Common myeloid progenitor, CD34-positive (primary cell): ENCODE data around the gene SMIM35.

Source experiments
- CTCF ChIA-PET: fragments of 350-600 bp; sonication (Branson Sonifier 250); formaldehyde crosslinking; loops from one replicate; lab custom pipeline; 2021; ENCODE audit warnings: antibody characterized with exemption; lab: Charles Lee
- POLR2A ChIA-PET: fragments of 350-600 bp; sonication (Branson Sonifier 250); formaldehyde crosslinking; loops from one replicate; lab custom pipeline; 2021; ENCODE audit warnings: antibody characterized with exemption; lab: Charles Lee
- DNase-seq, 3 donors: peaks; one replicate each; pipeline versions ENCODE4 v3.0.0 to v3.0.0-alpha.2; 2013
- H3K27ac ChIP-seq, 2 experiments: 1 replicate in 1 of 2; 2 replicates in 1 of 2; pipeline ENCODE4 v1.7.0; 2013; ENCODE audit warnings: inconsistent platforms in 2 of 2, low read length in 2 of 2, mild to moderate bottlenecking in 2 of 2, low read depth in 1 of 2, moderate library complexity in 1 of 2; ENCODE audit not compliant: severe bottlenecking in 2 of 2, insufficient read depth in 1 of 2, poor library complexity in 1 of 2
- H3K27me3 ChIP-seq, 5 experiments: replicated peaks in 2 of 5; 1 replicate in 3 of 5; 2 replicates in 2 of 5; pipeline versions ENCODE4 v1.6.1 to v1.7.0; 2013; ENCODE audit warnings: low read length in 4 of 5, mild to moderate bottlenecking in 2 of 5, moderate library complexity in 2 of 5, inconsistent platforms in 1 of 5; ENCODE audit not compliant: insufficient read depth in 5 of 5, control insufficient read depth in 4 of 5
- H3K36me3 ChIP-seq, 4 experiments: 1 replicate in 2 of 4; 2 replicates in 2 of 4; pipeline versions ENCODE4 v1.6.1 to v1.7.0; 2013; ENCODE audit warnings: low read length in 3 of 4, control low read depth in 1 of 4, mild to moderate bottlenecking in 1 of 4; ENCODE audit not compliant: control insufficient read depth in 4 of 4, insufficient read depth in 4 of 4
- H3K4me1 ChIP-seq, 4 experiments: 1 replicate in 3 of 4; 2 replicates in 1 of 4; pipeline versions ENCODE4 v1.6.1 to v1.7.1; 2013; ENCODE audit warnings: low read length in 3 of 4, mild to moderate bottlenecking in 3 of 4, control low read depth in 1 of 4, inconsistent platforms in 1 of 4, moderate library complexity in 1 of 4; ENCODE audit not compliant: control insufficient read depth in 4 of 4, insufficient read depth in 4 of 4; ENCODE audit errors: control extremely low read depth in 1 of 4
- H3K4me3 ChIP-seq, 7 experiments: 1 replicate in 4 of 7; 2 replicates in 3 of 7; pipeline versions ENCODE4 v1.5.1 to v1.7.0; 2013; ENCODE audit warnings: mild to moderate bottlenecking in 7 of 7, low read length in 6 of 7, moderate library complexity in 6 of 7, inconsistent platforms in 2 of 7, low read depth in 2 of 7, control low read depth in 1 of 7; ENCODE audit not compliant: insufficient read depth in 4 of 7, control insufficient read depth in 1 of 7; ENCODE audit errors: extremely low read depth in 1 of 7
- H3K9me3 ChIP-seq, 5 experiments: 1 replicate in 4 of 5; 2 replicates in 1 of 5; pipeline versions ENCODE4 v1.6.1 to v1.7.1; 2013; ENCODE audit warnings: low read length in 4 of 5, mild to moderate bottlenecking in 2 of 5, inconsistent platforms in 1 of 5, low read depth in 1 of 5, moderate library complexity in 1 of 5; ENCODE audit not compliant: control insufficient read depth in 4 of 5, insufficient read depth in 2 of 5; ENCODE audit errors: control extremely low read depth in 1 of 5
- WGBS: methylation state at CpG from one replicate; pipeline ENCODE4 v1.1.5; 2013; ENCODE audit not compliant: insufficient coverage; 5-methylcytosine and 5-hydroxymethylcytosine counted together

Gene SMIM35

DNA sequence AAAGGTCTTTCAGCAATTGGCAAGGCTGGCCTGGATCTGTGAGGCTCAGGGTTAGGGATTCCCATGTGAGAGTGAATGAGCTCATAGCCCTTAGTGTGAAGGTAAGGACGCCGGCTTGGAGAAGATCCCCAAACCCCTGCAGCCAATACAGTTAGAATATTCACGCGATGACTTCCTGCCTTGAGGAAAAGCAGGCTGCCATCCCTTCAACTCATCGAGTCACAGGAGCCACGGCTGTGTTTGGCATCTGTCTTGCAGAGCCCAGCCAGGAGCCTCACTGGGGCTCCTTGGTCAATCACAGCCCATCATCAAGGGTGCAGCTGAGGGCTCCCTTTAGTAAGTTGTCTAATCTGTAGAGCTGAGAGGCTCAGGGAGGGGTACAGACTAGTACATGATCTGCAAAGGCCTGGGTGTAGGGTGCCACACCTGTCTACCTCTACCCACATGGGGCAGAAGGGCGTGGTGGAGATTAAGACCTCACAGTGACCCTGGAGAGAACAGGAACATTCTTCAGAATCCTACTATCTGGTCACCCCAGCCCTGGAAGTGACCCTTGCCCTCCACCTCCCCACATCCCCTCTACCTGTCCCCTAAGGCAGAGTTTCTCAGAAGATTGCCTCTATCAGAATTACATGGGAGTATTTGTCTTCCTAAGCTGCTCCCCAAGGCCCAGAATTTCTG, 82.1 kb downstream of the SMIM35 start:
- CTCF ChIA-PET = interaction anchor here (0.9 to 1.6 kb wide), 6 partner anchors 10 to 184 kb away, joined by 3 to 5 read pairs (median 4); partner anchors contain the start of gene IL10RA
- H3K27ac ChIP-seq = no peak overlapping the region
- 98% methylated on average over 6 of the region's 7 CpGs for WGBS
- DNase-seq = no peak
- H3K4me1 ChIP-seq = peaks cover 14 to 71% (median 47%) of the 10 kb centered on the region in 4 experiments
- no peak overlapping the region for H3K4me3 ChIP-seq
- H3K27me3 ChIP-seq = no peaks in the 10 kb centered on the region
- no peaks in the 10 kb centered on the region for H3K36me3 ChIP-seq
- POLR2A ChIA-PET = no interaction called here
- H3K9me3 ChIP-seq = no peaks in the 10 kb centered on the region

DNA sequence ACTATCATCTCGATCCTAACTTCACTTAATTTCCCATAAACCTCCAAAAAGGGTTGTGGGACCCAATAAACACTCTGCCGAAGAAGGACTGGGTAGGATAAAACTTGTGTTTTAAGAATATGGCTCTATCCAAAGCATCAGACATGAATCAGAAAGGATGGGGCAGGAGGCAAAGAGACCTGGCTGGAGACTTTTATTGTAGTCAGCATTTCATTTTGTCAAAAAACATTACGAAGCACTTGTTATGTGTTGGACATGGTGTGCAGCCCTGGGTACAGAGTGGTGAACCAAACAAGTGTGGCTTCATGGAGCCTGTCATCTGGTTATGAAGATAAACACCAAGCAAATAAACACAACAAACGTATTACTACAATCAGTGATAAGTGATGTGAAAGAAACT, 83.3 kb downstream of the SMIM35 start:
- peaks cover 10 to 59% (median 42%) of the 10 kb centered on the region in 4 experiments for H3K4me1 ChIP-seq
- CTCF ChIA-PET = interaction anchor here (0.6 to 4.4 kb wide), 4 partner anchors 12 to 1305 kb away, joined by 3 to 24 read pairs (median 5); no protein-coding TSS in a partner anchor
- POLR2A ChIA-PET = interaction anchor here (1.0 kb wide), 1 partner anchor 15 kb away, joined by 3 read pairs; no protein-coding TSS in a partner anchor
- 100% methylated on average over 1 of the region's 4 CpGs for WGBS
- peak overlapping the region in 1 of 2 experiments; percentile 70 for H3K27ac ChIP-seq
- H3K9me3 ChIP-seq = no peaks in the 10 kb centered on the region
- H3K36me3 ChIP-seq = no peaks in the 10 kb centered on the region
- H3K4me3 ChIP-seq = peak overlapping the region in 1 of 7 experiments; percentile 36
- no peak for DNase-seq
- H3K27me3 ChIP-seq = no peaks in the 10 kb centered on the region

DNA sequence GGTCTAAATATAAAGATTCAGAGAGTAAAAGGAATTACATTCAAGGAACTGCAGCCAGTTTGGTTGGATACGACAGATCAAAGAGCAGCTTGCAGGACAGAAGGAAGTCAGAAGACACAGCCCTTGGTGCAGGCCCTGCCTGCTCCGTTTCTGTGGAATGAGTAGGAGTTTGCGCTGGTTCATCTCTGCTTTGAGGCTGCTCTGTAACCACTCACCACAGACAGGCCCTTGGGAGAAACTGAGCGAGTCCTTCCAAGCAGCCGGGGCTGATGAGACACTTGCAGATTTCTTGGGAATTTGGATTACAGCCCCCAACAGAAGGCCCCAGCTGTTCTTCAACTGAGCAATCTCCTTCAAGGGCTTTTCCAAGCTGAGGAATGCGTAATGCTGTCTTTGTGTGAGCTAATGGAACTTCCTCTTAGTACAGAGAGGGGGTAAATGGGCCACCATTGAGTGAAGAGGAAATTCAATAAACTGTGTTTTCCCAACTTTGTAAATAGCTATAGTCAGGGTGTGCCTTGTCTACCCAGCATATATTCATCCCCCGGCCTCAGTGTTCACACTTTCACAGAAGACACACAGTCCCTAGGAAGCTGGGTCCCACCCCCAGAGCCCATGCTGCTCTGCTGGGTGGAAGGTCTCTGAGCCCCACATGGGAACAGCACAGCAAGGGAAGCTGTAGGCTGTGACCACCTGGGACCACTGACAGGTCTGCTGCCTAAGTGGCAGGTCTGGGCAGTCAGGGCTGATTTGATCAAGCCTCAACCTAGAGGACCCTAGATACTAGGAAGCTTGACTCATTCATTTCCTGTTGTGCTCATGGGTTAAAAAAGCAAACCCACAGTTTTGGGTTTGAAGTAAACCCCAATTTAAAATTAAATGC, 84.0 kb downstream of the SMIM35 start:
- H3K4me3 ChIP-seq = peak overlapping the region in 1 of 7 experiments; percentile 36
- peak overlapping the region in 1 of 2 experiments; percentile 70 for H3K27ac ChIP-seq
- H3K9me3 ChIP-seq = no peaks in the 10 kb centered on the region
- POLR2A ChIA-PET = interaction anchor here (1.0 to 2.1 kb wide), 2 partner anchors 9 to 14 kb away, joined by 3 to 5 read pairs; no protein-coding TSS in a partner anchor
- H3K4me1 ChIP-seq = peaks cover 5 to 52% (median 36%) of the 10 kb centered on the region in 4 experiments
- no peaks in the 10 kb centered on the region for H3K36me3 ChIP-seq
- DNase-seq = peak in 2 of 3 donors; percentile 50 to 70
- CTCF ChIA-PET = interaction anchor here (0.6 to 4.4 kb wide), 4 partner anchors 11 to 1305 kb away, joined by 3 to 24 read pairs (median 5); no protein-coding TSS in a partner anchor
- 93% methylated on average over 3 of the region's 7 CpGs for WGBS
- no peaks in the 10 kb centered on the region for H3K27me3 ChIP-seq

DNA sequence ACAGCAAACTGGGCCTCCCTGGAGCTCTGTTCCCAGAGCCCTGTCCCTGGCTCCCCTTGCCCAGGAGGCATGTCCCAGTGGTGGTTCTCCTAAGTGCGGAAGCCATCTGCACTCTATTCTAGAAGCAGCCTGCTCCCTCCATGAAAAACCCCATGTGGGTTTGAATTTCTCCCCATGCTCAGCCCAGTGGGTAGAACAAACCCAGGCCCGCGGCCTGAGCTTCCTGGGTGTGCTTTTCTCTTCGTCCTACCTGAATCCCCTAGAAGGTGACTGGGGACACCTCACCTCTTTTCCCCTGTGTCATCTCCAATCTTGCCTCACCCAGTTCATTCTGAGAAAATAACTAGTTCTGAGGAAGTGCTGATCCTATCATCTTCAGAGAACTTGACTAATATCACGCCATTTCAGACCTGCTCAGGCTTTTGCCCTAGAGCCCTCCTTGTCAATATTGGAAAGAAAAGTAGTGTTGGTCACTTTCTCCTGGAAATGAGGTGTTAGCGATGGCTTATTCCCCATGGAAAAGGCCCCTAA, 84.7 kb downstream of the SMIM35 start:
- CTCF ChIA-PET = interaction anchor here (0.9 to 4.4 kb wide), 4 partner anchors 10 to 50 kb away, joined by 3 to 24 read pairs (median 5); partner anchors contain the start of gene IL10RA
- H3K27ac ChIP-seq = peak overlapping the region in 1 of 2 experiments; percentile 70
- H3K4me3 ChIP-seq = no peak overlapping the region
- no peaks in the 10 kb centered on the region for H3K27me3 ChIP-seq
- peaks cover 5 to 45% (median 30%) of the 10 kb centered on the region in 4 experiments for H3K4me1 ChIP-seq
- POLR2A ChIA-PET = interaction anchor here (0.7 to 2.1 kb wide), 2 partner anchors 10 to 39 kb away, joined by 3 to 5 read pairs; no protein-coding TSS in a partner anchor
- no peaks in the 10 kb centered on the region for H3K9me3 ChIP-seq
- WGBS = 100% methylated on average over 5 of the region's 6 CpGs
- no peaks in the 10 kb centered on the region for H3K36me3 ChIP-seq
- no peak for DNase-seq

DNA sequence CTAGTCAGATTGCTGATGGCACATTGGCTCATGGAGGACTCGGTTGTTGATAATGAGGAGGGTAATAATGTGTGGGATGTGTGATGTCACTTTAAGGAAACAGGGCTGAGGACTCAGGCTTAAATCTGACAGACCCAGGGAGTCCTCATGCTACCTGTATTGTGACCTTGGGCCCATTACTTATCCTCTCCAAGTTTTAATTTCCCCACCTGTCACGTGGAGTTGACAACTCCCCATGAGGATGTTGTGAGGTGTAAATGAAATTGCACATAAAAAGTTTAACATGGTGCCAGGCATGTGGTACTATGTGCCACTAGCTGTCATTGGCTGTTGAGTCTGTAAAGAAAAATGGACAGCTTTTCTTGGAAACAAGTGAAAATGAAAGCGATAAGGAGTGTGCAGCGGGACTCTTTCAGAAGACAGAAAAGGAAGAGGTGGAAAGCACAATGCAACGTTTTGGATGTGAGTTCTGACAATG, 85.2 kb downstream of the SMIM35 start:
- peak overlapping the region in 1 of 2 experiments; percentile 70 for H3K27ac ChIP-seq
- H3K36me3 ChIP-seq = no peaks in the 10 kb centered on the region
- H3K4me3 ChIP-seq = no peak overlapping the region
- DNase-seq = peak in 2 of 3 donors; percentile 53 to 57
- 36% methylated on average over 5 of the region's 5 CpGs for WGBS
- no peaks in the 10 kb centered on the region for H3K27me3 ChIP-seq
- POLR2A ChIA-PET = interaction anchor here (0.7 to 2.1 kb wide), 2 partner anchors 11 to 39 kb away, joined by 3 to 5 read pairs; no protein-coding TSS in a partner anchor
- no peaks in the 10 kb centered on the region for H3K9me3 ChIP-seq
- peaks cover 4 to 40% (median 26%) of the 10 kb centered on the region in 4 experiments for H3K4me1 ChIP-seq
- CTCF ChIA-PET = interaction anchor here (0.9 to 4.4 kb wide), 3 partner anchors 13 to 50 kb away, joined by 3 to 24 read pairs (median 6); partner anchors contain the start of gene IL10RA

DNA sequence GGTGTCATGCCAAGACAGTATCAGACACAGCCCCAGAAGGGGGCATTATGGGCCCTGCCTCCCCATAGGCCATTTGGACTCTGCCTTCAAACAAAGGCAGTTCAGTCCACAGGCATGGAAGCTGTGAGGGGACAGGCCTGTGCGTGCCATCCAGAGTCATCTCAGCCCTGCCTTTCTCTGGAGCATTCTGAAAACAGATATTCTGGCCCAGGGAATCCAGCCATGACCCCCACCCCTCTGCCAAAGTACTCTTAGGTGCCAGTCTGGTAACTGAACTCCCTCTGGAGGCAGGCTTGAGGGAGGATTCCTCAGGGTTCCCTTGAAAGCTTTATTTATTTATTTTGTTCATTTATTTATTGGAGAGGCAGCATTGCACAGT, 85.9 kb downstream of the SMIM35 start:
- ChIA-PET CTCF (interaction anchor here (0.9 to 4.4 kb wide), 4 partner anchors 13 to 180 kb away, joined by 3 to 24 read pairs (median 6); no protein-coding TSS in a partner anchor), POLR2A (interaction anchor here (2.1 kb wide), 1 partner anchor 11 kb away, joined by 5 read pairs; no protein-coding TSS in a partner anchor)
- Histone ChIP-seq H3K4me3 (no peak overlapping the region), H3K4me1 (peaks cover 4 to 36% (median 25%) of the 10 kb centered on the region in 4 experiments), H3K27ac (no peak overlapping the region), H3K9me3 (no peaks in the 10 kb centered on the region), H3K27me3 (no peaks in the 10 kb centered on the region), H3K36me3 (peaks cover 0 to 2% (median under 1%) of the 10 kb centered on the region in 4 experiments)
- no peak for DNase-seq
- 100% methylated on average over 1 of the region's 1 CpG for WGBS
